Stimulated activated naive CD8-positive, alpha-beta T cell treated with anti-CD3 and anti-CD28 coated beads, Interleukin-15, amount 100 ng/mL, for 72 hours (primary cell): ENCODE results near the gene DEFB119.

ENCODE experiments used
- ATAC-seq: fragments of 150-1000 bp; cut with Tn5 transposase; 2 replicates; pipeline ENCODE4 v1.10.0; 2021; ENCODE audit warnings: mild to moderate bottlenecking, moderate library complexity
- DNase-seq, 2 donors: peaks; one replicate each; pipeline ENCODE4 v3.0.0; 2021 to 2022
- H3K27ac Mint-ChIP-seq, 2 donors: one replicate each; pipeline ENCODE4 v1.8.0; 2022; ENCODE audit warnings: mild to moderate bottlenecking in 2 of 2, mixed read lengths in 2 of 2, moderate library complexity in 2 of 2
- H3K27me3 Mint-ChIP-seq: one replicate; pipeline ENCODE4 v1.8.0; 2022; ENCODE audit warnings: mixed read lengths
- H3K4me1 Mint-ChIP-seq: one replicate; pipeline ENCODE4 v1.8.0; 2022; ENCODE audit warnings: mild to moderate bottlenecking, mixed read lengths
- H3K4me3 Mint-ChIP-seq, 2 donors: one replicate each; pipeline ENCODE4 v1.8.0; 2022; ENCODE audit warnings: mild to moderate bottlenecking in 2 of 2, mixed read lengths in 2 of 2, moderate library complexity in 1 of 2
- H3K9me3 Mint-ChIP-seq, 2 donors: one replicate each; pipeline ENCODE4 v1.8.0; 2022; ENCODE audit warnings: mixed read lengths in 2 of 2

The DEFB119 gene

DNA sequence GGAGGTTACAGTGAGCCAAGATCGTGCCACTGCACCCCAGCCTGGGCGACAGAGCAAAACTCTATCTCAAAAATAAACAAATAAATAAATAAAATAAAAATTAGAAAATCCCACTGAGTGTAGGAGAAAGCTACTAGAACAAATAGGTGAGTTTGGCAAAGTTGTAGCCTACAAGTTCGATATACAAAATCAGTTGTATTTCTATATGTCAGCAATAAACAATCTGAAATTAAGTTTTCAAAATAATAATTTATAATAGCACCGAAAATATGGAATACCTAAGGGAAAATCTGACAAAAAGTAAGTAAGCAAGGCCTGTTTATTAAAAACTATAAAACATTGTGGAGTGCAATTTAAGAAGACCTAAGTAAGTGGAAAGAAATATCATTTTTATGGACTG, 27.1 kb downstream of the DEFB119 start:
- Mint-ChIP-seq H3K9me3 (peaks cover 5 to 13% of the 10 kb centered on the region in 2 donors), H3K4me1 (no peaks in the 10 kb centered on the region), H3K27ac (no peak overlapping the region), H3K4me3 (no peak overlapping the region), H3K27me3 (no peaks in the 10 kb centered on the region)
- ATAC-seq (no peak), DNase-seq (no peak)

DNA sequence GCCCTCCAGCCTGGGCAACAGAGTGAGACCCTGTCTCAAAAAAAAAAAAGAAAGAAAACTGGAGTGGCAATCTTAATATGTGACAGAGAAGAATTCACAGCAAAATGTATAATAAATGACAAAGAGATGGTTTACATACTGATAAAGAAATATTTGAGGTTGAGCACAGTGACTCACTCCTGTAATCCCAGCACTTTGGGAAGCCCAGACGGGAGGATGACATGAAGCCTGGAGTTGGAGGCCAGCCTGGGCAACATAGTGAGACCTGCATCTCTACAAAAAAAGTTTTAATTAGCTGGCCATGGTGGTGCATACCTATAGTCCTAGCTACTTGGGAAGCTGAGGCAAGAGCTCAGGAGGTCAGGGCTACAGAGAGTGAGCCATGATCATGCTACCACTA, 34.4 kb downstream of the DEFB119 start:
- no peak for DNase-seq
- Mint-ChIP-seq H3K9me3 (no peaks in the 10 kb centered on the region), H3K4me3 (no peak overlapping the region), H3K4me1 (no peaks in the 10 kb centered on the region), H3K27me3 (no peaks in the 10 kb centered on the region), H3K27ac (no peak overlapping the region)
- ATAC-seq = no peak

DNA sequence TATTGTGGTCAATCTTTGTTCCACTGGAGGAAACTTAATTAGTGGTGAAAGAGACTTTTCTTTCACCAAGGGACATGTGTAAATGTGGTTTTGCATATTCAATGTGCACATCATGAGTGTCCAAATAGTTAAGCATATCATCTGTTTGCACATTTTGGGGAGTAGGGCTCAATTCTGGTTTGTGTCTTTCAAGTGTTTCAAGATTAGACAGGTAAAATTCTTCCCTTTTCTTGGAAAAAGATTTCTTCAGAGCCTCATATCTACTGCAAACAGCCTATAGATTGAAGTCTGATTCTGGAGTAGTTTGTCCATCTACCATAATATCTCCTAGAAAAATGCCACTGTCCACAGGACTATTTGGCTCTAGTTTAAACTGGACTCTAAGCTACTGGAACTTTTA, 48.9 kb downstream of the DEFB119 start:
- Mint-ChIP-seq H3K27me3 (no peaks in the 10 kb centered on the region), H3K4me3 (no peak overlapping the region), H3K9me3 (no peaks in the 10 kb centered on the region), H3K4me1 (no peaks in the 10 kb centered on the region), H3K27ac (no peak overlapping the region)
- ATAC-seq (no peak), DNase-seq (no peak)

DNA sequence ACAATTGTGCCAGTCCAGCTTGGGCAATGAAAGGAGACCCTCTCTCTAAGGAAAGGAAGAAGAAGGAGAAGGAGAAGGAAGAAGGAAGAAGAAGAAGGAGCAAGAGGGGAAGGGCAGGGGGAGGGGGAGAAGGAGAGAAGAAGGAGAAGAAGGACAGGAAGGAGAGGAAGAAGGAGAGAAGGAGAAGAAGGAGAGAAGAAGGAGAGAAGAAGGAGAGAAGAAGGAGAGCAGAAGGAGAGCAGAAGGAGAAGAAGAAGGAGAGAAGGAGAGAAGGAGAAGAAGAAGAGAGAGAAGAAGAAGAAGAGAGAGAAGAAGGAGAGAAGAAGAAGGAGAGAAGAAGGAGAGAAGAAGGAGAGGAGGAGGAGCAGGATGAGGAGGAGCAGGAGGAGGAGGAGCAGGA, 59.5 kb downstream of the DEFB119 start:
- ATAC-seq (no peak), DNase-seq (no peak)
- no peaks in the 10 kb centered on the region for H3K27me3 Mint-ChIP-seq
- H3K4me1 Mint-ChIP-seq = no peaks in the 10 kb centered on the region
- H3K9me3 Mint-ChIP-seq = peaks cover 16 to 26% of the 10 kb centered on the region in 2 donors
- H3K27ac Mint-ChIP-seq = no peak overlapping the region
- no peak overlapping the region for H3K4me3 Mint-ChIP-seq
